C4-2B (cell line): ENCODE results near the gene ABCE1.

Source experiments
- CTCF ChIP-seq: fragments of 450-650 bp; conservative IDR thresholded peaks from 2 replicates; pipeline ENCODE4 v1.5.1; 2017; ENCODE audit warnings: mild to moderate bottlenecking
- ZFX ChIP-seq: fragments of 450-650 bp; IDR thresholded peaks from 2 replicates; pipeline ENCODE4 v1.6.1; 2017

- TF ChIP-seq ZFX (no peak), CTCF (no peak)
Observed at GRCh38 chr4:145090380-145090779, 7.7 kb upstream of the ABCE1 start.
